HCT116 (cell line): ENCODE data around the gene GOLIM4. TPM values are rescaled to one million over a fixed set of nuclear protein-coding genes. Genes with fewer than 3 reads are reported as not detected.

ENCODE experiments used
- ATAC-seq: fragments of 200-7000 bp; cut with Tn5 transposase; 2 replicates; pipeline ENCODE4 v1.9.1; 2020; ENCODE audit warnings: mild to moderate bottlenecking, moderate library complexity
- BruUV-seq: library from RNA; stranded (reverse); fragments of 400-500 nt; replicated peaks from 2 replicates; lab custom pipeline; 2021; lab: Mats Ljungman, UMichigan
- CTCF ChIA-PET: fragments of 300-600 bp; sonication (Branson Sonifier 250); formaldehyde crosslinking; loops from one replicate; lab custom pipeline; 2021; ENCODE audit warnings: antibody characterized with exemption; lab: Charles Lee
- POLR2A ChIA-PET: fragments of 300-600, 350-600 bp; sonication (Branson Sonifier 250); formaldehyde crosslinking; loops from one replicate; lab custom pipeline; 2021; ENCODE audit warnings: antibody characterized with exemption; lab: Charles Lee
- RAD21 ChIA-PET, 2 experiments: fragments of 300-600 bp; sonication (Branson Sonifier 250); formaldehyde crosslinking; loops; one replicate each; lab custom pipeline; 2023; ENCODE audit warnings: low total read pairs in 2 of 2; ENCODE audit not compliant: uncharacterized antibody in 2 of 2, unreplicated experiment in 2 of 2, low non-redundant PET in 1 of 2; lab: Charles Lee
- DNase-seq: peaks from one replicate; pipeline ENCODE4 v3.0.0-alpha.2; 2010; ENCODE audit warnings: low read depth, low spot score
- H2AFZ ChIP-seq: fragments of 200-600 bp; shearing (Covaris generic), sonication (generic); 2 replicates; pipeline ENCODE4 v1.6.1; 2017; ENCODE audit warnings: low read depth, mixed run types, mixed read lengths, antibody characterized with exemption, low read length; ENCODE audit not compliant: poor library complexity, severe bottlenecking
- H3K27ac ChIP-seq: 2 replicates; pipeline ENCODE4 v1.5.1; 2012; ENCODE audit warnings: low read depth, low read length
- H3K27me3 ChIP-seq: fragments of 200-600 bp; sonication (generic); 2 replicates; pipeline ENCODE4 v1.6.1; 2016; ENCODE audit warnings: mixed run types, low read length, mixed read lengths; ENCODE audit not compliant: insufficient read depth
- H3K36me3 ChIP-seq, 2 experiments: fragments of 200-500 bp in 1 of 2; fragments of 200-600 bp in 1 of 2; sonication (Bioruptor generic) in 1 of 2; sonication (generic) in 1 of 2; 2 replicates each; pipeline versions ENCODE4 v1.5.1 to v1.6.1; 2014 to 2016; ENCODE audit warnings: low read length in 2 of 2, inconsistent platforms in 1 of 2, mixed read lengths in 1 of 2, mixed run types in 1 of 2; ENCODE audit not compliant: insufficient read depth in 2 of 2, control insufficient read depth in 1 of 2
- H3K4me1 ChIP-seq, 2 experiments: fragments of 200-600 bp in 1 of 2; sonication (generic) in 1 of 2; 2 replicates each; pipeline versions ENCODE4 v1.5.1 to v1.6.1; 2012 to 2017; ENCODE audit warnings: low read length in 2 of 2, inconsistent platforms in 1 of 2, mild to moderate bottlenecking in 1 of 2, mixed read lengths in 1 of 2, mixed run types in 1 of 2, moderate library complexity in 1 of 2; ENCODE audit not compliant: insufficient read depth in 2 of 2, control insufficient read depth in 1 of 2
- H3K4me2 ChIP-seq: fragments of 200-600 bp; sonication (generic); 2 replicates; pipeline ENCODE4 v1.6.1; 2017; ENCODE audit warnings: mixed run types, low read length, mixed read lengths
- H3K4me3 ChIP-seq, 2 experiments: fragments of 200-600 bp in 1 of 2; sonication (generic) in 1 of 2; replicated peaks in 1 of 2; 2 replicates each; pipeline ENCODE4 v1.5.1; 2011 to 2016; ENCODE audit warnings: low read length in 2 of 2, control low read depth in 1 of 2, low read depth in 1 of 2, mild to moderate bottlenecking in 1 of 2, mixed read lengths in 1 of 2, mixed run types in 1 of 2
- H3K79me2 ChIP-seq: fragments of 200-600 bp; sonication (generic); 2 replicates; pipeline ENCODE4 v1.6.1; 2017; ENCODE audit warnings: mild to moderate bottlenecking, mixed run types, low read length, moderate library complexity, mixed read lengths; ENCODE audit not compliant: insufficient read depth
- H3K9ac ChIP-seq: fragments of 200-600 bp; sonication (generic); 2 replicates; pipeline ENCODE4 v1.6.1; 2016; ENCODE audit warnings: low read length, mixed read lengths
- H3K9me2 ChIP-seq: fragments of 200-600 bp; sonication (generic), shearing (Covaris generic); 2 replicates; pipeline ENCODE4 v1.6.1; 2017; ENCODE audit warnings: mixed run types, mild to moderate bottlenecking, moderate library complexity; ENCODE audit not compliant: insufficient read depth
- H3K9me3 ChIP-seq, 2 experiments: fragments of 200-500 bp in 1 of 2; fragments of 200-600 bp in 1 of 2; sonication (Bioruptor generic) in 1 of 2; sonication (generic) in 1 of 2; 2 replicates each; pipeline ENCODE4 v1.6.1; 2014 to 2017; ENCODE audit warnings: low read length in 2 of 2, mixed read lengths in 2 of 2, inconsistent platforms in 1 of 2, low read depth in 1 of 2, mild to moderate bottlenecking in 1 of 2, mixed run types in 1 of 2, moderate library complexity in 1 of 2; ENCODE audit not compliant: control insufficient read depth in 1 of 2, insufficient read depth in 1 of 2
- H4K20me1 ChIP-seq: fragments of 200-600 bp; sonication (generic), shearing (Covaris generic); 2 replicates; pipeline ENCODE4 v1.6.1; 2017; ENCODE audit warnings: mixed run types, mild to moderate bottlenecking, moderate library complexity; ENCODE audit not compliant: insufficient read depth
- CTCF ChIP-seq, 3 experiments: fragments of 200-600 bp in 1 of 3; sonication (generic) in 1 of 3; IDR thresholded peaks in 2 of 3; conservative IDR thresholded peaks in 1 of 3; 2 replicates each; pipeline ENCODE4 v1.5.1; 2012 to 2017; ENCODE audit warnings: low read depth in 2 of 3, low read length in 2 of 3, antibody characterized with exemption in 1 of 3, borderline replicate concordance in 1 of 3, control low read depth in 1 of 3, mild to moderate bottlenecking in 1 of 3, mixed read lengths in 1 of 3, mixed run types in 1 of 3, moderate library complexity in 1 of 3; ENCODE audit not compliant: insufficient read depth in 1 of 3
- ELF1 ChIP-seq: IDR thresholded peaks from 2 replicates; pipeline ENCODE4 v1.6.1; 2012; ENCODE audit warnings: low read depth, borderline replicate concordance
- EZH2 ChIP-seq: fragments of 200-600 bp; sonication (generic); IDR thresholded peaks from 2 replicates; pipeline ENCODE4 v1.6.1; 2017; ENCODE audit warnings: antibody characterized with exemption, mixed run types
- FOSL1 ChIP-seq: IDR thresholded peaks from 2 replicates; pipeline ENCODE4 v1.6.1; 2012; ENCODE audit warnings: low read depth
- JUND ChIP-seq: IDR thresholded peaks from 2 replicates; pipeline ENCODE4 v1.6.1; 2012
- MAX ChIP-seq: IDR thresholded peaks from 2 replicates; pipeline ENCODE4 v1.6.1; 2012
- POLR2A ChIP-seq: IDR thresholded peaks from 2 replicates; pipeline ENCODE4 v1.7.0; 2011; ENCODE audit warnings: borderline replicate concordance; ENCODE audit not compliant: insufficient read depth, insufficient read length; ENCODE audit errors: extremely low read depth
- POLR2AphosphoS5 ChIP-seq: IDR thresholded peaks from 2 replicates; pipeline ENCODE4 v1.6.1; 2011; ENCODE audit warnings: mild to moderate bottlenecking, low read depth, low read length, moderate library complexity
- RAD21 ChIP-seq: IDR thresholded peaks from 2 replicates; pipeline ENCODE4 v1.6.1; 2012; ENCODE audit warnings: low read depth, mild to moderate bottlenecking
- SIN3A ChIP-seq: IDR thresholded peaks from 2 replicates; pipeline ENCODE4 v1.6.1; 2012; ENCODE audit warnings: low read depth
- SRF ChIP-seq: IDR thresholded peaks from 2 replicates; pipeline ENCODE4 v1.6.1; 2012; ENCODE audit warnings: low read depth
- TCF7L2 ChIP-seq: IDR thresholded peaks from 2 replicates; pipeline ENCODE4 v1.7.0; 2011; ENCODE audit warnings: borderline replicate concordance, inconsistent platforms; ENCODE audit not compliant: insufficient read depth, insufficient read length; ENCODE audit errors: extremely low read depth
- YY1 ChIP-seq: IDR thresholded peaks from 2 replicates; pipeline ENCODE4 v1.6.1; 2011; ENCODE audit warnings: low read length, low read depth, moderate library complexity, mild to moderate bottlenecking; ENCODE audit not compliant: insufficient replicate concordance; ENCODE audit errors: extremely low read depth
- ZFX ChIP-seq: fragments of 450-650 bp; IDR thresholded peaks from 2 replicates; pipeline ENCODE4 v1.6.1; 2017
- intact Hi-C: fragments of 100-400 bp; cut with micrococcal nuclease; formaldehyde crosslinking; loops from 2 replicates; pipeline ENCODE4 v1.10.0; 2022
- total RNA-seq: library from RNA; stranded (reverse); gene quantifications from one replicate; pipeline ENCODE4 v1.2.1, GENCODE V29; 2021; ENCODE audit not compliant: unreplicated experiment
- TF ChIP-seq, protein P1 (sequence below): IDR thresholded peaks from 2 replicates; pipeline ENCODE4 v1.6.1; 2012
- TF ChIP-seq, protein P2 (sequence below): IDR thresholded peaks from 2 replicates; pipeline ENCODE4 v1.6.1; 2011; ENCODE audit warnings: mild to moderate bottlenecking, low read length, moderate library complexity; ENCODE audit not compliant: insufficient replicate concordance; ENCODE audit errors: extremely low read depth
- TF ChIP-seq, protein P3 (sequence below): IDR thresholded peaks from 2 replicates; pipeline ENCODE4 v1.6.1; 2012; ENCODE audit warnings: low read depth

The GOLIM4 gene
- total RNA-seq, 1 experiment from 2014 or later = 10.6 TPM

- CTCF ChIA-PET = interaction anchor here (1.6 kb wide), 1 partner anchor 93 kb away, joined by 4 read pairs; no protein-coding TSS in a partner anchor
- H3K79me2 ChIP-seq = peaks cover 55% of the 10 kb centered on the region
- RAD21 ChIA-PET = no interaction called here
- BruUV-seq = no TSS peak
- H3K9me3 ChIP-seq = no peaks in the 10 kb centered on the region
- DNase-seq (no peak), ATAC-seq (peak; percentile 82)
- no peak overlapping the region for H3K27ac ChIP-seq
- no peak overlapping the region for H3K9ac ChIP-seq
- no peak overlapping the region for H3K4me3 ChIP-seq
- H3K27me3 ChIP-seq = no peaks in the 10 kb centered on the region
- H4K20me1 ChIP-seq = no peaks in the 10 kb centered on the region
- no peaks in the 10 kb centered on the region for H3K9me2 ChIP-seq
- POLR2A ChIA-PET = no interaction called here
- H3K36me3 ChIP-seq = no peaks in the 10 kb centered on the region
- H3K4me1 ChIP-seq = peaks cover 29 to 31% of the 10 kb centered on the region in 2 experiments
- TF ChIP-seq TCF7L2 = peak; percentile 58
- no peak for TF ChIP-seq RAD21
- no peak for TF ChIP-seq POLR2AphosphoS5
- no peak for TF ChIP-seq SIN3A
- peak in 2 of 3 experiments; percentile 43 to 47; a peak in 3 of 6 replicates for TF ChIP-seq CTCF (IDR thresholded peaks at IDR 0.05 in 2 of 3, conservative IDR thresholded peaks at IDR 0.05 in 1 of 3; ENCODE audit: borderline replicate concordance in 1 of 3, insufficient read depth in 1 of 3, low read depth in 2 of 3, low read length in 2 of 3)
- no peak for TF ChIP-seq ZFX
- no peak for TF ChIP-seq EZH2
- TF ChIP-seq, protein P1, sequence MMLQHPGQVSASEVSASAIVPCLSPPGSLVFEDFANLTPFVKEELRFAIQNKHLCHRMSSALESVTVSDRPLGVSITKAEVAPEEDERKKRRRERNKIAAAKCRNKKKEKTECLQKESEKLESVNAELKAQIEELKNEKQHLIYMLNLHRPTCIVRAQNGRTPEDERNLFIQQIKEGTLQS = no peak
- no peak for TF ChIP-seq POLR2A
- TF ChIP-seq SRF = no peak
- TF ChIP-seq YY1 = no peak
- TF ChIP-seq ELF1 = no peak
- TF ChIP-seq, protein P2, sequence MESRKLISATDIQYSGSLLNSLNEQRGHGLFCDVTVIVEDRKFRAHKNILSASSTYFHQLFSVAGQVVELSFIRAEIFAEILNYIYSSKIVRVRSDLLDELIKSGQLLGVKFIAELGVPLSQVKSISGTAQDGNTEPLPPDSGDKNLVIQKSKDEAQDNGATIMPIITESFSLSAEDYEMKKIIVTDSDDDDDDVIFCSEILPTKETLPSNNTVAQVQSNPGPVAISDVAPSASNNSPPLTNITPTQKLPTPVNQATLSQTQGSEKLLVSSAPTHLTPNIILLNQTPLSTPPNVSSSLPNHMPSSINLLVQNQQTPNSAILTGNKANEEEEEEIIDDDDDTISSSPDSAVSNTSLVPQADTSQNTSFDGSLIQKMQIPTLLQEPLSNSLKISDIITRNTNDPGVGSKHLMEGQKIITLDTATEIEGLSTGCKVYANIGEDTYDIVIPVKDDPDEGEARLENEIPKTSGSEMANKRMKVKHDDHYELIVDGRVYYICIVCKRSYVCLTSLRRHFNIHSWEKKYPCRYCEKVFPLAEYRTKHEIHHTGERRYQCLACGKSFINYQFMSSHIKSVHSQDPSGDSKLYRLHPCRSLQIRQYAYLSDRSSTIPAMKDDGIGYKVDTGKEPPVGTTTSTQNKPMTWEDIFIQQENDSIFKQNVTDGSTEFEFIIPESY = no peak
- TF ChIP-seq FOSL1 = no peak
- no peak for TF ChIP-seq JUND
- TF ChIP-seq, protein P3, sequence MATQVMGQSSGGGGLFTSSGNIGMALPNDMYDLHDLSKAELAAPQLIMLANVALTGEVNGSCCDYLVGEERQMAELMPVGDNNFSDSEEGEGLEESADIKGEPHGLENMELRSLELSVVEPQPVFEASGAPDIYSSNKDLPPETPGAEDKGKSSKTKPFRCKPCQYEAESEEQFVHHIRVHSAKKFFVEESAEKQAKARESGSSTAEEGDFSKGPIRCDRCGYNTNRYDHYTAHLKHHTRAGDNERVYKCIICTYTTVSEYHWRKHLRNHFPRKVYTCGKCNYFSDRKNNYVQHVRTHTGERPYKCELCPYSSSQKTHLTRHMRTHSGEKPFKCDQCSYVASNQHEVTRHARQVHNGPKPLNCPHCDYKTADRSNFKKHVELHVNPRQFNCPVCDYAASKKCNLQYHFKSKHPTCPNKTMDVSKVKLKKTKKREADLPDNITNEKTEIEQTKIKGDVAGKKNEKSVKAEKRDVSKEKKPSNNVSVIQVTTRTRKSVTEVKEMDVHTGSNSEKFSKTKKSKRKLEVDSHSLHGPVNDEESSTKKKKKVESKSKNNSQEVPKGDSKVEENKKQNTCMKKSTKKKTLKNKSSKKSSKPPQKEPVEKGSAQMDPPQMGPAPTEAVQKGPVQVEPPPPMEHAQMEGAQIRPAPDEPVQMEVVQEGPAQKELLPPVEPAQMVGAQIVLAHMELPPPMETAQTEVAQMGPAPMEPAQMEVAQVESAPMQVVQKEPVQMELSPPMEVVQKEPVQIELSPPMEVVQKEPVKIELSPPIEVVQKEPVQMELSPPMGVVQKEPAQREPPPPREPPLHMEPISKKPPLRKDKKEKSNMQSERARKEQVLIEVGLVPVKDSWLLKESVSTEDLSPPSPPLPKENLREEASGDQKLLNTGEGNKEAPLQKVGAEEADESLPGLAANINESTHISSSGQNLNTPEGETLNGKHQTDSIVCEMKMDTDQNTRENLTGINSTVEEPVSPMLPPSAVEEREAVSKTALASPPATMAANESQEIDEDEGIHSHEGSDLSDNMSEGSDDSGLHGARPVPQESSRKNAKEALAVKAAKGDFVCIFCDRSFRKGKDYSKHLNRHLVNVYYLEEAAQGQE = no peak
- TF ChIP-seq MAX = no peak
- peak overlapping the region; percentile 13; the same call in 1 of the 2 replicates for H3K4me2 ChIP-seq
- intact Hi-C loops = no loop called here
- H2AFZ ChIP-seq = no peak overlapping the region
Observed at GRCh38 chr3:168088106-168088720, 7.5 kb downstream of the GOLIM4 start.
